Kidney (tissue), 14 donors: ENCODE data around the gene LTB4R2. TPM values are rescaled to one million over a fixed set of nuclear protein-coding genes. Genes with fewer than 3 reads are reported as not detected.

ENCODE experiments used
- DNase-seq, 5 donors: peaks; one replicate each; pipeline ENCODE4 v3.0.0-alpha.2; 2013 to 2020
- FAIRE-seq: peaks from 2 replicates; lab custom pipeline; 2012; peaks lifted over from hg19 to GRCh38; lab: Jason Lieb, UNC
- H3K27ac ChIP-seq, 2 donors: one replicate each; pipeline ENCODE4 v1.7.0; 2013; ENCODE audit warnings: low read depth in 2 of 2, low read length in 2 of 2, inconsistent platforms in 1 of 2
- H3K27me3 ChIP-seq: one replicate; pipeline ENCODE4 v1.7.1; 2013; ENCODE audit warnings: low read length, inconsistent platforms; ENCODE audit not compliant: control insufficient read depth, insufficient read depth
- H3K36me3 ChIP-seq, 3 donors: one replicate each; pipeline versions ENCODE4 v1.7.0 to v1.7.1; 2013; ENCODE audit warnings: low read length in 3 of 3, control low read depth in 1 of 3, inconsistent platforms in 1 of 3; ENCODE audit not compliant: insufficient read depth in 3 of 3, control insufficient read depth in 2 of 3
- H3K4me1 ChIP-seq, 3 donors: one replicate each; pipeline versions ENCODE4 v1.7.0 to v1.7.1; 2013; ENCODE audit warnings: low read length in 3 of 3, inconsistent platforms in 1 of 3, low read depth in 1 of 3; ENCODE audit not compliant: control insufficient read depth in 2 of 3, insufficient read depth in 2 of 3
- H3K4me3 ChIP-seq, 3 donors: one replicate each; pipeline versions ENCODE4 v1.7.0 to v1.8.1; 2013; ENCODE audit warnings: low read length in 3 of 3, control low read depth in 1 of 3, inconsistent platforms in 1 of 3
- H3K9ac ChIP-seq, 3 donors: one replicate each; pipeline versions ENCODE4 v1.7.0 to v1.7.1; 2013; ENCODE audit warnings: low read length in 3 of 3, control low read depth in 1 of 3, inconsistent platforms in 1 of 3
- H3K9me3 ChIP-seq, 3 donors: one replicate each; pipeline versions ENCODE4 v1.7.0 to v1.7.1; 2013; ENCODE audit warnings: low read length in 3 of 3, control low read depth in 1 of 3, inconsistent platforms in 1 of 3; ENCODE audit not compliant: control insufficient read depth in 2 of 3, insufficient read depth in 1 of 3
- CTCF ChIP-seq: IDR thresholded peaks from 3 replicates; pipeline ENCODE4 v1.5.1; 2012; ENCODE audit warnings: mild to moderate bottlenecking, moderate library complexity, borderline replicate concordance; ENCODE audit not compliant: insufficient read depth; ENCODE audit errors: extremely low read depth
- intact Hi-C: fragments of 100-400 bp; cut with DNase I; formaldehyde crosslinking; loops from one replicate; pipeline ENCODE4 v1.11.1; 2022
- polyA plus RNA-seq: library from polyadenylated mRNA; stranded (reverse); fragments of 350-450 nt; fragmentation: Illumina TruSeq; extraction: RNeasy Lipid Tissue Mini Kit (QIAGEN cat#74804); gene quantifications from one replicate; pipeline ENCODE4 v1.2.3, GENCODE V29; 2014; ENCODE audit warnings: low read depth, low replicate concordance; ENCODE audit not compliant: insufficient read depth
- total RNA-seq: library from RNA; stranded (reverse); fragmentation: NEBNext Ultra II Directional; extraction: Animal tissue kit (Norgen Biotek cat#: 25700); gene quantifications from one replicate; pipeline ENCODE4 v1.2.1, GENCODE V29; 2021
- donor health status: control.
- donor health status: control.
- donor health status: control.
- donor health status: control.
- donor health status: control.
- donor health status: DM: yes; HTN: yes; CAD: no.
- donor health status: Normal renal cell carcinoma (clear cell type).

The LTB4R2 gene
- total and polyA plus RNA-seq, 2 donors from 2014 or later = 0.67 to 9.2 TPM

- FAIRE-seq (no peak), DNase-seq (peak in 3 of 5 donors; percentile 23 to 66 (median 33))
- no peak for TF ChIP-seq CTCF
- Histone ChIP-seq H3K9ac (no peak overlapping the region), H3K27ac (no peak overlapping the region), H3K9me3 (no peaks in the 10 kb centered on the region), H3K27me3 (peaks cover under 1% of the 10 kb centered on the region), H3K4me1 (no peaks in the 10 kb centered on the region), H3K4me3 (no peak overlapping the region), H3K36me3 (no peaks in the 10 kb centered on the region)
- intact Hi-C loops = no loop called here
These were observed 12.7 kb downstream of the LTB4R2 start for GRCh38 chr14:24322672-24323071.

- H3K4me3 ChIP-seq = no peak overlapping the region
- no peaks in the 10 kb centered on the region for H3K4me1 ChIP-seq
- H3K9me3 ChIP-seq = no peaks in the 10 kb centered on the region
- no peak for TF ChIP-seq CTCF
- H3K27me3 ChIP-seq = no peaks in the 10 kb centered on the region
- no peak overlapping the region for H3K27ac ChIP-seq
- H3K9ac ChIP-seq = no peak overlapping the region
- H3K36me3 ChIP-seq = no peaks in the 10 kb centered on the region
- DNase-seq (no peak), FAIRE-seq (no peak)
- intact Hi-C loops = no loop called here
These were observed 13.4 kb downstream of the LTB4R2 start for GRCh38 chr14:24323341-24323740.

- Histone ChIP-seq H3K27ac (no peak overlapping the region), H3K9ac (no peak overlapping the region), H3K4me1 (no peaks in the 10 kb centered on the region), H3K4me3 (no peak overlapping the region), H3K36me3 (no peaks in the 10 kb centered on the region), H3K27me3 (no peaks in the 10 kb centered on the region), H3K9me3 (no peaks in the 10 kb centered on the region)
- FAIRE-seq (no peak), DNase-seq (no peak)
- intact Hi-C loops = no loop called here
- no peak for TF ChIP-seq CTCF
These were observed 14.1 kb downstream of the LTB4R2 start for GRCh38 chr14:24324024-24324423.

- Histone ChIP-seq H3K27me3 (no peaks in the 10 kb centered on the region), H3K36me3 (no peaks in the 10 kb centered on the region), H3K27ac (no peak overlapping the region), H3K4me3 (no peak overlapping the region), H3K4me1 (no peaks in the 10 kb centered on the region), H3K9ac (no peak overlapping the region), H3K9me3 (no peaks in the 10 kb centered on the region)
- intact Hi-C loops = no loop called here
- no peak for FAIRE-seq
- DNase-seq = no peak
- no peak for TF ChIP-seq CTCF
These were observed 15.1 kb downstream of the LTB4R2 start for GRCh38 chr14:24325041-24325530.
